PC-3 (cell line): Measurements from ENCODE around the gene IGSF21. TPM values are rescaled to one million over a fixed set of nuclear protein-coding genes. Genes with fewer than 3 reads are reported as not detected.

Experiments used
- ATAC-seq: fragments of 200-7000 bp; cut with Tn5 transposase; 2 replicates; pipeline ENCODE4 v1.9.1; 2020; ENCODE audit warnings: mild to moderate bottlenecking, moderate library complexity
- BruUV-seq: library from RNA; stranded (reverse); fragments of 400-500 nt; replicated peaks from 2 replicates; lab custom pipeline; 2021; lab: Mats Ljungman, UMichigan
- CTCF ChIA-PET: fragments of 300-600 bp; sonication (Branson Sonifier 250); formaldehyde crosslinking; loops from one replicate; lab custom pipeline; 2022; ENCODE audit warnings: antibody characterized with exemption; lab: Charles Lee
- POLR2A ChIA-PET: fragments of 300-600 bp; sonication (Branson Sonifier 250); formaldehyde crosslinking; loops from one replicate; lab custom pipeline; 2022; ENCODE audit warnings: antibody characterized with exemption; ENCODE audit not compliant: unreplicated experiment; lab: Charles Lee
- DNase-seq: peaks from one replicate; pipeline ENCODE4 v3.0.0-alpha.2; 2015
- H2AFZ ChIP-seq: fragments of 300-600 bp; sonication (generic); 2 replicates; pipeline ENCODE4 v1.6.0; 2016; ENCODE audit warnings: antibody characterized with exemption, low read length
- H3F3A ChIP-seq: fragments of 300-600 bp; sonication (generic); one replicate; pipeline ENCODE4 v1.6.0; 2017; ENCODE audit warnings: antibody characterized with exemption, low read length, control low read depth, mild to moderate bottlenecking; ENCODE audit not compliant: unreplicated experiment
- H3K27ac ChIP-seq: fragments of 300-600 bp; sonication (generic); 2 replicates; pipeline ENCODE4 v1.5.1; 2016; ENCODE audit warnings: mild to moderate bottlenecking, low read length
- H3K27me3 ChIP-seq: fragments of 300-600 bp; sonication (generic); 2 replicates; pipeline ENCODE4 v1.6.1; 2016; ENCODE audit warnings: low read length, mixed read lengths
- H3K36me3 ChIP-seq: fragments of 300-600 bp; sonication (generic); 2 replicates; pipeline ENCODE4 v1.6.1; 2016; ENCODE audit warnings: low read depth, mixed run types, low read length, mixed read lengths
- H3K4me1 ChIP-seq: fragments of 300-600 bp; sonication (generic); 2 replicates; pipeline ENCODE4 v1.5.1; 2016; ENCODE audit warnings: low read length; ENCODE audit not compliant: insufficient read depth
- H3K4me2 ChIP-seq: fragments of 300-600 bp; sonication (generic); 2 replicates; pipeline ENCODE4 v1.6.0; 2016; ENCODE audit warnings: low read length
- H3K4me3 ChIP-seq: fragments of 300-600 bp; sonication (generic); 2 replicates; pipeline ENCODE4 v1.5.1; 2016; ENCODE audit warnings: mild to moderate bottlenecking, low read length, mixed read lengths
- H3K79me2 ChIP-seq: fragments of 300-600 bp; sonication (generic); 2 replicates; pipeline ENCODE4 v1.6.1; 2017; ENCODE audit warnings: low read length, mixed read lengths
- H3K9ac ChIP-seq: fragments of 300-600 bp; sonication (generic); 2 replicates; pipeline ENCODE4 v1.6.0; 2016; ENCODE audit warnings: mild to moderate bottlenecking, low read length
- H3K9me2 ChIP-seq: fragments of 300-600 bp; sonication (generic); replicated peaks from 2 replicates; pipeline ENCODE4 v1.6.1; 2016; ENCODE audit warnings: mixed run types, low read length, mixed read lengths
- H3K9me3 ChIP-seq: fragments of 300-600 bp; sonication (generic); 2 replicates; pipeline ENCODE4 v1.6.1; 2016; ENCODE audit warnings: low read length, mixed read lengths
- H4K20me1 ChIP-seq: fragments of 300-600 bp; sonication (generic); 2 replicates; pipeline ENCODE4 v1.6.1; 2016; ENCODE audit warnings: low read length, mixed read lengths
- CTCF ChIP-seq: fragments of 300-600 bp; sonication (generic); conservative IDR thresholded peaks from 2 replicates; pipeline ENCODE4 v1.5.1; 2017; ENCODE audit warnings: antibody characterized with exemption, low read depth, mild to moderate bottlenecking, low read length
- EZH2 ChIP-seq: fragments of 300-600 bp; sonication (generic); IDR thresholded peaks from one replicate; pipeline ENCODE4 v1.6.1; 2017; ENCODE audit warnings: antibody characterized with exemption, mild to moderate bottlenecking, low read length; ENCODE audit not compliant: unreplicated experiment
- EZH2phosphoT487 ChIP-seq: fragments of 300-600 bp; sonication (generic); IDR thresholded peaks from 2 replicates; pipeline ENCODE4 v1.6.1; 2018; ENCODE audit warnings: mild to moderate bottlenecking, antibody characterized with exemption, low read length, borderline replicate concordance
- intact Hi-C: fragments of 100-400 bp; cut with micrococcal nuclease; formaldehyde crosslinking; loops from 2 replicates; pipeline ENCODE4 v1.9.0; 2023
- total RNA-seq: library from RNA; depleted of rRNA; stranded (reverse); fragments of >200 nt; gene quantifications from 2 replicates; pipeline ENCODE4 v1.2.3, GENCODE V29; 2014

The IGSF21 gene
- total RNA-seq, 1 experiment from 2014 or later: not detected

GRCh38 chr1:18141661-18142060 is 34.1 kb downstream of the IGSF21 start:
- BruUV-seq: no TSS peak
- CTCF ChIA-PET: no interaction called here
- H3K27me3 ChIP-seq: 0 out of 2 replicates have a peak, but pooled peaks cover 12% of the 10 kb centered on the region

DNA sequence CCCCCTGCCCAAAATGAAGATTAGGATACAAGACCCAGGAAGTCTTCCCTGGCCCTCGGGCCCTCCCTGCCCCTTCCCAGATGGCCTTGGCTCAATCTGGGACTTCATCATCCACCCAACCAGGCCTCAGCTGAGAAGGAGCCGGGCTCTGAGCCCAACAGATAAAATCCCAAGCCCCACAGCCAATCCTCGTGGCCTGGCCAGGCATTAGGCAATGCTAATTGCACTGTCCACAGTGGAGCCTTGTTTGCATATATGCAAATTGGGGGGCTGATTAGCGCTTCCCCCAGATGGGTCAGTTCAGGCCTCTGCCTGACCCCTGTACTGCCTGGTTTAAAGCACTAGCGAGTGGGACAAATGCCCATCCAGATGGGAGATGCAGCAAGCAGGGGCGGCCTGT is 34.9 kb downstream of the IGSF21 start:
- intact Hi-C loops: no loop called here
- no peak for ATAC-seq
- no peaks in the 10 kb centered on the region for H3K79me2 ChIP-seq

More at GRCh38 chr1:18141661-18142060, 34.1 kb downstream of the IGSF21 start:
- POLR2A ChIA-PET: no interaction called here
- Histone ChIP-seq H2AFZ (no peak overlapping the region), H3K9ac (no peak overlapping the region), H3K9me3 (no peaks in the 10 kb centered on the region), H3F3A (no peaks in the 10 kb centered on the region), H3K9me2 (no peaks in the 10 kb centered on the region), H3K36me3 (no peaks in the 10 kb centered on the region), H3K79me2 (no peaks in the 10 kb centered on the region), H3K4me1 (no peaks in the 10 kb centered on the region), H3K27ac (no peak overlapping the region), H3K4me2 (no peak overlapping the region), H3K4me3 (no peak overlapping the region), H4K20me1 (no peaks in the 10 kb centered on the region)
- DNase-seq (no peak), ATAC-seq (no peak)
- intact Hi-C loops: no loop called here
- no peak for TF ChIP-seq CTCF
- TF ChIP-seq EZH2phosphoT487: no peak
- no peak for TF ChIP-seq EZH2

GRCh38 chr1:18142969-18143368 is 35.4 kb downstream of the IGSF21 start:
- ATAC-seq: no peak
- H2AFZ ChIP-seq: no peak overlapping the region
- no peaks in the 10 kb centered on the region for H4K20me1 ChIP-seq
- H3K9ac ChIP-seq: no peak overlapping the region
- no peak overlapping the region for H3K4me3 ChIP-seq
- H3K9me3 ChIP-seq: no peaks in the 10 kb centered on the region
- intact Hi-C loops: no loop called here
- no peak for TF ChIP-seq EZH2phosphoT487
- no peaks in the 10 kb centered on the region for H3K79me2 ChIP-seq
- 0 out of 2 replicates have a peak, but pooled peaks cover 12% of the 10 kb centered on the region for H3K27me3 ChIP-seq
- no peaks in the 10 kb centered on the region for H3K36me3 ChIP-seq
- no peaks in the 10 kb centered on the region for H3F3A ChIP-seq
- H3K27ac ChIP-seq: no peak overlapping the region
- no peaks in the 10 kb centered on the region for H3K9me2 ChIP-seq
- H3K4me1 ChIP-seq: no peaks in the 10 kb centered on the region
- DNase-seq: no peak
- ChIA-PET POLR2A (no interaction called here), CTCF (no interaction called here)
- no TSS peak for BruUV-seq
- H3K4me2 ChIP-seq: no peak overlapping the region

More for the DNA sequence above, 34.9 kb downstream of the IGSF21 start:
- 0 out of 2 replicates have a peak, but pooled peaks cover 12% of the 10 kb centered on the region for H3K27me3 ChIP-seq
- H3K9me2 ChIP-seq: no peaks in the 10 kb centered on the region
- CTCF ChIA-PET: no interaction called here
- no peak for DNase-seq
- H3K27ac ChIP-seq: no peak overlapping the region
- H4K20me1 ChIP-seq: no peaks in the 10 kb centered on the region
- no peak overlapping the region for H3K4me2 ChIP-seq
- no peak for TF ChIP-seq EZH2
- H3K9ac ChIP-seq: no peak overlapping the region
- no peaks in the 10 kb centered on the region for H3K36me3 ChIP-seq
- no TSS peak for BruUV-seq
- no peak overlapping the region for H2AFZ ChIP-seq
- H3K4me1 ChIP-seq: no peaks in the 10 kb centered on the region
- H3K9me3 ChIP-seq: no peaks in the 10 kb centered on the region
- H3K4me3 ChIP-seq: no peak overlapping the region
- H3F3A ChIP-seq: no peaks in the 10 kb centered on the region
- POLR2A ChIA-PET: no interaction called here

- no TSS peak for BruUV-seq
- Histone ChIP-seq H3K9me3 (no peaks in the 10 kb centered on the region), H3K9me2 (no peaks in the 10 kb centered on the region), H2AFZ (no peak overlapping the region), H3K79me2 (no peaks in the 10 kb centered on the region), H3K4me2 (no peak overlapping the region), H3F3A (no peaks in the 10 kb centered on the region), H3K4me3 (no peak overlapping the region), H3K27ac (no peak overlapping the region), H4K20me1 (no peaks in the 10 kb centered on the region), H3K27me3 (0 out of 2 replicates have a peak, but pooled peaks cover 12% of the 10 kb centered on the region), H3K9ac (no peak overlapping the region), H3K36me3 (no peaks in the 10 kb centered on the region), H3K4me1 (no peaks in the 10 kb centered on the region)
- no peak for TF ChIP-seq EZH2
- ChIA-PET POLR2A (no interaction called here), CTCF (no interaction called here)
- intact Hi-C loops: no loop called here
- ATAC-seq (no peak), DNase-seq (no peak)
These were observed 36.5 kb downstream of the IGSF21 start for GRCh38 chr1:18144062-18144461.
